MM.1S (cell line): ENCODE data around the gene FARP2.
"Not testable (repeated sequence)": the region's sequence is repeated elsewhere in the genome, so short reads cannot be mapped to it uniquely, and the experiment has no call there.

Experiments
- DNase-seq: peaks from one replicate; pipeline ENCODE4 v3.0.0-alpha.2; 2015
- H2AFZ ChIP-seq: fragments of 300-600 bp; sonication (generic); 2 replicates; pipeline ENCODE4 v1.6.0; 2016; ENCODE audit warnings: antibody characterized with exemption, low read length
- H3F3A ChIP-seq: fragments of 300-600 bp; sonication (generic); 2 replicates; pipeline ENCODE4 v1.6.1; 2016; ENCODE audit warnings: mild to moderate bottlenecking, antibody characterized with exemption, low read length, moderate library complexity, mixed read lengths; ENCODE audit not compliant: insufficient read depth
- H3K27ac ChIP-seq: fragments of 300-600 bp; sonication (generic); 2 replicates; pipeline ENCODE4 v1.5.1; 2016; ENCODE audit warnings: mild to moderate bottlenecking, low read length
- H3K27me3 ChIP-seq: fragments of 300-600 bp; sonication (generic); replicated peaks from 2 replicates; pipeline ENCODE4 v1.6.0; 2016; ENCODE audit warnings: low read length; ENCODE audit not compliant: insufficient read depth
- H3K36me3 ChIP-seq: fragments of 300-600 bp; sonication (generic); replicated peaks from 2 replicates; pipeline ENCODE4 v1.6.1; 2016; ENCODE audit warnings: mild to moderate bottlenecking, low read length, mixed read lengths; ENCODE audit not compliant: insufficient read depth
- H3K4me1 ChIP-seq: fragments of 300-600 bp; sonication (generic); 2 replicates; pipeline ENCODE4 v1.6.1; 2016; ENCODE audit warnings: low read length, mixed read lengths
- H3K4me2 ChIP-seq: fragments of 300-600 bp; sonication (generic); 2 replicates; pipeline ENCODE4 v1.6.0; 2016; ENCODE audit warnings: low read depth, low read length
- H3K4me3 ChIP-seq: fragments of 300-600 bp; sonication (generic); 2 replicates; pipeline ENCODE4 v1.5.1; 2016; ENCODE audit warnings: low read length, mixed read lengths
- H3K79me2 ChIP-seq: fragments of 300-600 bp; sonication (generic); 2 replicates; pipeline ENCODE4 v1.6.1; 2016; ENCODE audit warnings: mixed run types, low read length, mixed read lengths
- H3K9ac ChIP-seq: fragments of 300-600 bp; sonication (generic); 2 replicates; pipeline ENCODE4 v1.6.1; 2016; ENCODE audit warnings: low read length, mixed read lengths
- H3K9me2 ChIP-seq: fragments of 300-600 bp; sonication (generic); replicated peaks from 2 replicates; pipeline ENCODE4 v1.6.1; 2016; ENCODE audit warnings: mild to moderate bottlenecking, low read length, mixed read lengths; ENCODE audit not compliant: insufficient read depth
- H3K9me3 ChIP-seq: fragments of 300-600 bp; sonication (generic); replicated peaks from 2 replicates; pipeline ENCODE4 v1.6.1; 2016; ENCODE audit warnings: mild to moderate bottlenecking, low read length, mixed read lengths; ENCODE audit not compliant: insufficient read depth
- H4K20me1 ChIP-seq: fragments of 300-600 bp; sonication (generic); 2 replicates; pipeline ENCODE4 v1.6.1; 2016; ENCODE audit warnings: mild to moderate bottlenecking, low read length, moderate library complexity, mixed read lengths; ENCODE audit not compliant: insufficient read depth
- CTCF ChIP-seq: fragments of 300-600 bp; sonication (generic); IDR thresholded peaks from 2 replicates; pipeline ENCODE4 v1.5.1; 2016; ENCODE audit warnings: antibody characterized with exemption, low read length, mixed read lengths
- EZH2 ChIP-seq: fragments of 300-600 bp; sonication (generic); optimal IDR thresholded peaks from 2 replicates; pipeline ENCODE3; 2017; ENCODE audit warnings: low read depth, mild to moderate bottlenecking, antibody characterized with exemption, low read length, mixed read lengths
- EZH2phosphoT487 ChIP-seq: fragments of 300-600 bp; sonication (generic); IDR thresholded peaks from 2 replicates; pipeline ENCODE4 v1.6.1; 2018; ENCODE audit warnings: antibody characterized with exemption, low read length

Gene FARP2

GRCh38 chr2:241373446-241373845 lies 17.4 kb downstream of the FARP2 start:
- Histone ChIP-seq H3K4me3 (no peak overlapping the region), H3K9me3 (no peaks in the 10 kb centered on the region), H3K9me2 (no peaks in the 10 kb centered on the region), H3K27me3 (no peaks in the 10 kb centered on the region), H3K79me2 (peaks cover 79% of the 10 kb centered on the region), H2AFZ (no peak overlapping the region), H3K4me1 (peaks cover 39% of the 10 kb centered on the region), H4K20me1 (no peaks in the 10 kb centered on the region), H3F3A (peaks cover 15% of the 10 kb centered on the region), H3K9ac (no peak overlapping the region), H3K36me3 (no peaks in the 10 kb centered on the region; the same call in 1 of the 2 replicates), H3K4me2 (no peak overlapping the region), H3K27ac (0 out of 2 replicates have a peak overlapping the region, but pooled peaks have one; percentile 5)
- TF ChIP-seq EZH2phosphoT487 (no peak), EZH2 (no peak), CTCF (no peak)
- no peak for DNase-seq

GRCh38 chr2:241373906-241374305 lies 17.8 kb downstream of the FARP2 start:
- not testable (repeated sequence) for H3K27me3 ChIP-seq, H3K4me2 ChIP-seq, DNase-seq, H3K9ac ChIP-seq, H3K27ac ChIP-seq, H3K36me3 ChIP-seq, H3K9me3 ChIP-seq, H2AFZ ChIP-seq, H3K4me3 ChIP-seq, H4K20me1 ChIP-seq, H3K9me2 ChIP-seq
- Histone ChIP-seq H3F3A (peaks cover 20% of the 10 kb centered on the region), H3K4me1 (peaks cover 42% of the 10 kb centered on the region), H3K79me2 (peaks cover 76% of the 10 kb centered on the region)

GRCh38 chr2:241375300-241375699 lies 19.2 kb downstream of the FARP2 start:
- no peaks in the 10 kb centered on the region for H3K9me2 ChIP-seq
- no peaks in the 10 kb centered on the region; the same call in 1 of the 2 replicates for H3K36me3 ChIP-seq
- no peak overlapping the region for H3K27ac ChIP-seq
- no peak overlapping the region for H3K9ac ChIP-seq
- H3K4me2 ChIP-seq = no peak overlapping the region
- no peaks in the 10 kb centered on the region for H3K9me3 ChIP-seq
- H3K4me3 ChIP-seq = no peak overlapping the region
- no peaks in the 10 kb centered on the region for H4K20me1 ChIP-seq
- peaks cover 71% of the 10 kb centered on the region for H3K79me2 ChIP-seq
- peaks cover 31% of the 10 kb centered on the region for H3F3A ChIP-seq
- TF ChIP-seq EZH2 (no peak), CTCF (no peak), EZH2phosphoT487 (no peak)
- H2AFZ ChIP-seq = no peak overlapping the region
- no peak for DNase-seq
- peaks cover 56% of the 10 kb centered on the region for H3K4me1 ChIP-seq
- H3K27me3 ChIP-seq = no peaks in the 10 kb centered on the region

- Histone ChIP-seq H4K20me1 (no peaks in the 10 kb centered on the region), H3K4me1 (peaks cover 57% of the 10 kb centered on the region)
- peak; percentile 35 for DNase-seq
Measured at GRCh38 chr2:241376808-241377207, 20.7 kb downstream of the FARP2 start.

More at GRCh38 chr2:241376808-241377207, 20.7 kb downstream of the FARP2 start:
- H3F3A ChIP-seq = peaks cover 31% of the 10 kb centered on the region
- no peaks in the 10 kb centered on the region; the same call in none of the 2 replicates for H3K36me3 ChIP-seq
- peaks cover 73% of the 10 kb centered on the region for H3K79me2 ChIP-seq
- no peaks in the 10 kb centered on the region for H3K9me2 ChIP-seq
- no peak overlapping the region for H3K4me3 ChIP-seq
- no peak overlapping the region for H2AFZ ChIP-seq
- no peaks in the 10 kb centered on the region for H3K27me3 ChIP-seq
- H3K9me3 ChIP-seq = no peaks in the 10 kb centered on the region
- no peak overlapping the region for H3K27ac ChIP-seq
- H3K4me2 ChIP-seq = peak overlapping the region; percentile 45; the same call in 1 of the 2 replicates
- H3K9ac ChIP-seq = no peak overlapping the region
- TF ChIP-seq EZH2phosphoT487 = no peak
- TF ChIP-seq EZH2 = no peak
- no peak for TF ChIP-seq CTCF
